Measurements from ENCODE around the gene ZNFX1.
"Not testable (repeated sequence)": the region's sequence is repeated elsewhere in the genome, so short reads cannot be mapped to it uniquely, and the experiment has no call there.

The ZNFX1 gene

DNA sequence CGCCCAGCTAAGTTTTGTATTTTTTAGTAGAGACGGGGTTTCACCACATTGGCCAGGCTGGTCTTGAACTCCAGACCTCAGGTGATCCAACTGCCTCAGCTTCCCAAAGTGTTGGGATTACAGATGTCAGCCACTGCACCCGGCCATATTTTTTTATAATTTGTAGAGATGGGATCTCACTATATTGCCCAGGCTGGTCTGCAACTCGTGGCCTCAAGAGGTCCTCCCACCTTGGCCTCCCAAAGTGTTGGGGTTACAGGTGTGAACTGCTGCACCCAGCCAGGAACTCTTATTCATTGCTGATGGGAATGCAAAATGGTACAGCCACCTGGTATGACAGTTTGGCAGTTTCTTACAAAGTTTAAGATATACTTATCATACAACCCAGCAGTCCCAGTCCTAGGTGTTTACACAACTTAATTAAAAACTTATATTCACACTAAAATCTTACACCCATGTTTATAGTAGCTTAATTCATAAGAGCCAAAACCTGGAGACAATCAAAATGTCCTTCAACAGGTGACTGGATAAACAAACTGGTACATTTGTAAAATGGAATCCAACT, 78.0 kb downstream of the ZNFX1 start:
- no peak for DNase-seq

DNA sequence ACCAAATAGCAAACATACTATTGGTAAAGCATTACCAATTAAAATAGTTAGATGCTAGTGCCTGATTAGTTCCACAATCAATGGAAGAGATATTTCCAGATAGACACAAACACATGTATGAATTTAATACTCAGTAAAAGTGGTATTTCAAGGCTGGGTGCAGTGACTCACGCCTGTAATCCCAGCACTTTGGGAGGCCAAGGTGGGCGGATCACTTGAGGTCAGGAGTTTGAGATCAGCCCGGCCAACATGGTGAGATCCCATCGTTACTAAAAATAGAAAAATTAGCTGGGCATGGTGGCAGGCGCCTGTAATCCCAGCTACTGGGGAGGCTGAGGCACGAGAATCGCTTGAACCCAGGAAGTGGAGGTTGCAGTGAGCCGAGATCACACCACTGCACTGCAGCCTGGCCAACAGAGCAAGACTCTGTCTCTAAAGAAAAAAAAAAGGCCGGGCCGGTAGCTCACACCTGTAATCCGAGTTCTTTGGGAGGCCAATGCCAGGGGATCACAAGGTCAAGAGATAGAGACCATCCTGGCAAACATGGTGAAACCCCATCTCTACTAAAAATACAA, 84.8 kb downstream of the ZNFX1 start:
- DNase-seq, result not testable (repeated sequence)
